ENCODE data around the gene GAREM1. TPM values are rescaled to one million over a fixed set of nuclear protein-coding genes. Genes with fewer than 3 reads are reported as not detected.

The GAREM1 gene
- total RNA-seq, 1 experiment from 2014 or later = 0.11 TPM

- H3K27ac ChIP-seq (ENCODE audit: low read length) = no peak overlapping the region
- no peak overlapping the region for H3K4me2 ChIP-seq (ENCODE audit: low read depth, low read length, poor library complexity, severe bottlenecking)
- H2AFZ ChIP-seq (ENCODE audit: low read length) = no peak overlapping the region
- no peak overlapping the region for H3K9ac ChIP-seq (ENCODE audit: low read length)
- H3K79me2 ChIP-seq (ENCODE audit: low read length) = no peaks in the 10 kb centered on the region
- H3K4me3 ChIP-seq (ENCODE audit: low read length) = no peak overlapping the region
- H3K36me3 ChIP-seq (ENCODE audit: insufficient read depth, low read length) = no peaks in the 10 kb centered on the region
- no peaks in the 10 kb centered on the region for H3K9me2 ChIP-seq (replicated peaks; ENCODE audit: insufficient read depth, low read length)
- no peaks in the 10 kb centered on the region for H3K9me3 ChIP-seq (ENCODE audit: low read length)
- no peak for DNase-seq
- H3K4me1 ChIP-seq (ENCODE audit: low read length) = no peaks in the 10 kb centered on the region
- H4K20me1 ChIP-seq (ENCODE audit: insufficient read depth, low read depth, low read length) = no peaks in the 10 kb centered on the region
- no peaks in the 10 kb centered on the region for H3K27me3 ChIP-seq (ENCODE audit: low read length)
These were observed 101.7 kb downstream of the GAREM1 start for GRCh38 chr18:32368991-32369390.

GRCh38 chr18:32368170-32368569, 102.5 kb downstream of the GAREM1 start:
- Histone ChIP-seq H3K36me3 (ENCODE audit: insufficient read depth, low read length) (no peaks in the 10 kb centered on the region), H2AFZ (ENCODE audit: low read length) (no peak overlapping the region), H3K27ac (ENCODE audit: low read length) (no peak overlapping the region), H3K4me2 (ENCODE audit: low read depth, low read length, poor library complexity, severe bottlenecking) (no peak overlapping the region), H3K27me3 (ENCODE audit: low read length) (no peaks in the 10 kb centered on the region), H3K9ac (ENCODE audit: low read length) (no peak overlapping the region), H3K79me2 (ENCODE audit: low read length) (no peaks in the 10 kb centered on the region), H4K20me1 (ENCODE audit: insufficient read depth, low read depth, low read length) (no peaks in the 10 kb centered on the region), H3K9me2 (replicated peaks; ENCODE audit: insufficient read depth, low read length) (no peaks in the 10 kb centered on the region), H3K4me1 (ENCODE audit: low read length) (no peaks in the 10 kb centered on the region), H3K4me3 (ENCODE audit: low read length) (no peak overlapping the region), H3K9me3 (ENCODE audit: low read length) (no peaks in the 10 kb centered on the region)
- DNase-seq = no peak

GRCh38 chr18:32366586-32367538, 103.8 kb downstream of the GAREM1 start:
- no peak for DNase-seq
- H3K27ac ChIP-seq (ENCODE audit: low read length) = no peak overlapping the region
- H3K9me3 ChIP-seq (ENCODE audit: low read length) = no peaks in the 10 kb centered on the region
- no peaks in the 10 kb centered on the region for H4K20me1 ChIP-seq (ENCODE audit: insufficient read depth, low read depth, low read length)
- no peaks in the 10 kb centered on the region for H3K27me3 ChIP-seq (ENCODE audit: low read length)
- H3K9ac ChIP-seq (ENCODE audit: low read length) = no peak overlapping the region
- H3K4me1 ChIP-seq (ENCODE audit: low read length) = no peaks in the 10 kb centered on the region
- H3K4me3 ChIP-seq (ENCODE audit: low read length) = no peak overlapping the region
- H3K79me2 ChIP-seq (ENCODE audit: low read length) = no peaks in the 10 kb centered on the region
- H3K36me3 ChIP-seq (ENCODE audit: insufficient read depth, low read length) = no peaks in the 10 kb centered on the region
- H3K4me2 ChIP-seq (ENCODE audit: low read depth, low read length, poor library complexity, severe bottlenecking) = no peak overlapping the region
- no peak overlapping the region for H2AFZ ChIP-seq (ENCODE audit: low read length)
- no peaks in the 10 kb centered on the region for H3K9me2 ChIP-seq (replicated peaks; ENCODE audit: insufficient read depth, low read length)

GRCh38 chr18:32362484-32362883, 108.2 kb downstream of the GAREM1 start:
- H2AFZ ChIP-seq (ENCODE audit: low read length) = no peak overlapping the region
- no peak overlapping the region for H3K4me2 ChIP-seq (ENCODE audit: low read depth, low read length, poor library complexity, severe bottlenecking)
- H3K9me2 ChIP-seq (replicated peaks; ENCODE audit: insufficient read depth, low read length) = no peaks in the 10 kb centered on the region
- no peaks in the 10 kb centered on the region for H4K20me1 ChIP-seq (ENCODE audit: insufficient read depth, low read depth, low read length)
- H3K27me3 ChIP-seq (ENCODE audit: low read length) = no peaks in the 10 kb centered on the region
- no peaks in the 10 kb centered on the region for H3K9me3 ChIP-seq (ENCODE audit: low read length)
- H3K27ac ChIP-seq (ENCODE audit: low read length) = no peak overlapping the region
- H3K79me2 ChIP-seq (ENCODE audit: low read length) = no peaks in the 10 kb centered on the region
- DNase-seq = no peak
- no peak overlapping the region for H3K4me3 ChIP-seq (ENCODE audit: low read length)
- no peaks in the 10 kb centered on the region for H3K36me3 ChIP-seq (ENCODE audit: insufficient read depth, low read length)
- no peak overlapping the region for H3K9ac ChIP-seq (ENCODE audit: low read length)
- no peaks in the 10 kb centered on the region for H3K4me1 ChIP-seq (ENCODE audit: low read length)

- H3K9me2 ChIP-seq (replicated peaks; ENCODE audit: insufficient read depth, low read length) = no peaks in the 10 kb centered on the region
- H3K27me3 ChIP-seq (ENCODE audit: low read length) = no peaks in the 10 kb centered on the region
- no peaks in the 10 kb centered on the region for H3K4me1 ChIP-seq (ENCODE audit: low read length)
- H3K4me3 ChIP-seq (ENCODE audit: low read length) = no peak overlapping the region
- no peaks in the 10 kb centered on the region for H3K9me3 ChIP-seq (ENCODE audit: low read length)
- H4K20me1 ChIP-seq (ENCODE audit: insufficient read depth, low read depth, low read length) = no peaks in the 10 kb centered on the region
- no peak overlapping the region for H2AFZ ChIP-seq (ENCODE audit: low read length)
- no peak overlapping the region for H3K9ac ChIP-seq (ENCODE audit: low read length)
- DNase-seq = no peak
- H3K4me2 ChIP-seq (ENCODE audit: low read depth, low read length, poor library complexity, severe bottlenecking) = no peak overlapping the region
- H3K79me2 ChIP-seq (ENCODE audit: low read length) = no peaks in the 10 kb centered on the region
- no peak overlapping the region for H3K27ac ChIP-seq (ENCODE audit: low read length)
- no peaks in the 10 kb centered on the region for H3K36me3 ChIP-seq (ENCODE audit: insufficient read depth, low read length)
These were observed 109.9 kb downstream of the GAREM1 start for GRCh38 chr18:32360682-32361345.

- Histone ChIP-seq H2AFZ (ENCODE audit: low read length) (no peak overlapping the region), H3K9me2 (replicated peaks; ENCODE audit: insufficient read depth, low read length) (no peaks in the 10 kb centered on the region), H3K36me3 (ENCODE audit: insufficient read depth, low read length) (no peaks in the 10 kb centered on the region), H3K27me3 (ENCODE audit: low read length) (no peaks in the 10 kb centered on the region), H3K9ac (ENCODE audit: low read length) (no peak overlapping the region), H3K9me3 (ENCODE audit: low read length) (no peaks in the 10 kb centered on the region), H3K27ac (ENCODE audit: low read length) (no peak overlapping the region), H3K79me2 (ENCODE audit: low read length) (no peaks in the 10 kb centered on the region), H3K4me1 (ENCODE audit: low read length) (no peaks in the 10 kb centered on the region), H3K4me3 (ENCODE audit: low read length) (no peak overlapping the region), H3K4me2 (ENCODE audit: low read depth, low read length, poor library complexity, severe bottlenecking) (no peak overlapping the region), H4K20me1 (ENCODE audit: insufficient read depth, low read depth, low read length) (no peaks in the 10 kb centered on the region)
- no peak for DNase-seq
These were observed 112.2 kb downstream of the GAREM1 start for GRCh38 chr18:32358529-32358928.

- H3K9me3 ChIP-seq (ENCODE audit: low read length) = no peaks in the 10 kb centered on the region
- H3K79me2 ChIP-seq (ENCODE audit: low read length) = no peaks in the 10 kb centered on the region
- H3K9ac ChIP-seq (ENCODE audit: low read length) = no peak overlapping the region
- no peaks in the 10 kb centered on the region for H3K36me3 ChIP-seq (ENCODE audit: insufficient read depth, low read length)
- H3K9me2 ChIP-seq (replicated peaks; ENCODE audit: insufficient read depth, low read length) = no peaks in the 10 kb centered on the region
- peak; percentile 60 for DNase-seq
- H3K27ac ChIP-seq (ENCODE audit: low read length) = no peak overlapping the region
- no peaks in the 10 kb centered on the region; the same call in 1 of the 2 replicates for H3K27me3 ChIP-seq (ENCODE audit: low read length)
- no peak overlapping the region for H3K4me2 ChIP-seq (ENCODE audit: low read depth, low read length, poor library complexity, severe bottlenecking)
- no peak overlapping the region for H3K4me3 ChIP-seq (ENCODE audit: low read length)
- no peak overlapping the region for H2AFZ ChIP-seq (ENCODE audit: low read length)
- no peaks in the 10 kb centered on the region for H3K4me1 ChIP-seq (ENCODE audit: low read length)
- H4K20me1 ChIP-seq (ENCODE audit: insufficient read depth, low read depth, low read length) = no peaks in the 10 kb centered on the region
These were observed 112.6 kb downstream of the GAREM1 start for GRCh38 chr18:32358075-32358474.

GRCh38 chr18:32355896-32356295, 114.8 kb downstream of the GAREM1 start:
- H3K27ac ChIP-seq (ENCODE audit: low read length) = no peak overlapping the region
- no peak overlapping the region for H3K9ac ChIP-seq (ENCODE audit: low read length)
- H3K9me3 ChIP-seq (ENCODE audit: low read length) = no peaks in the 10 kb centered on the region
- H3K36me3 ChIP-seq (ENCODE audit: insufficient read depth, low read length) = no peaks in the 10 kb centered on the region
- H4K20me1 ChIP-seq (ENCODE audit: insufficient read depth, low read depth, low read length) = no peaks in the 10 kb centered on the region
- H3K79me2 ChIP-seq (ENCODE audit: low read length) = no peaks in the 10 kb centered on the region
- no peaks in the 10 kb centered on the region; the same call in 1 of the 2 replicates for H3K27me3 ChIP-seq (ENCODE audit: low read length)
- no peaks in the 10 kb centered on the region for H3K9me2 ChIP-seq (replicated peaks; ENCODE audit: insufficient read depth, low read length)
- H2AFZ ChIP-seq (ENCODE audit: low read length) = no peak overlapping the region
- H3K4me2 ChIP-seq (ENCODE audit: low read depth, low read length, poor library complexity, severe bottlenecking) = no peak overlapping the region
- H3K4me1 ChIP-seq (ENCODE audit: low read length) = no peaks in the 10 kb centered on the region
- DNase-seq = no peak
- no peak overlapping the region for H3K4me3 ChIP-seq (ENCODE audit: low read length)
